OCI-LY7 (cell line): ENCODE data around the gene LRRC8C.

Experiments used
- CTCF ChIP-seq: fragments of 200-600 bp; sonication (generic); conservative IDR thresholded peaks from 2 replicates; pipeline ENCODE4 v1.5.1; 2014; ENCODE audit warnings: mild to moderate bottlenecking, antibody characterized with exemption, low read length, moderate library complexity, mixed read lengths
- EZH2phosphoT487 ChIP-seq: fragments of 200-600 bp; sonication (generic); IDR thresholded peaks from 2 replicates; pipeline ENCODE4 v1.6.1; 2018; ENCODE audit warnings: low read depth, borderline replicate concordance, mild to moderate bottlenecking, mixed run types, antibody characterized with exemption, low read length, moderate library complexity, mixed read lengths

GRCh38 chr1:89622895-89623294, 10.0 kb upstream of the LRRC8C start:
- TF ChIP-seq CTCF (no peak), EZH2phosphoT487 (no peak)
